T-helper 1 cell (primary cell): Measurements from ENCODE around the gene TRIM2.
A peak's percentile ranks its signal among the peaks of the same experiment; 100 is the strongest.
"Not testable (repeated sequence)": the region's sequence is repeated elsewhere in the genome, so short reads cannot be mapped to it uniquely, and the experiment has no call there.

Experiments used
- DNase-seq, 5 donors: peaks; one replicate each; pipeline ENCODE4 v3.0.0-alpha.2; 2012 to 2020

The TRIM2 gene

GRCh38 chr4:153189016-153189801, 15.0 kb upstream of the TRIM2 start:
- DNase-seq = no peak

GRCh38 chr4:153191795-153192363, 12.4 kb upstream of the TRIM2 start:
- DNase-seq = no peak

- no peak for DNase-seq
Measured at GRCh38 chr4:153197301-153197700, 6.9 kb upstream of the TRIM2 start.

GRCh38 chr4:153198719-153199118, 5.5 kb upstream of the TRIM2 start:
- DNase-seq = no peak

- not testable (repeated sequence) for DNase-seq
Measured at GRCh38 chr4:153203746-153204145, 497 bp upstream of the TRIM2 start.

- peak; percentile 7 to 31 (median 28) for DNase-seq
Measured at GRCh38 chr4:153204728-153205648, 745 bp downstream of the TRIM2 start.

GRCh38 chr4:153205757-153206156, 1.5 kb downstream of the TRIM2 start:
- no peak for DNase-seq

- DNase-seq = no peak
Measured at GRCh38 chr4:153206534-153206933, 2.3 kb downstream of the TRIM2 start.

- no peak for DNase-seq
Measured at GRCh38 chr4:153207027-153207426, 2.8 kb downstream of the TRIM2 start.

- DNase-seq = no peak
Measured at GRCh38 chr4:153207567-153207966, 3.3 kb downstream of the TRIM2 start.

- DNase-seq = no peak
Measured at GRCh38 chr4:153209410-153209809, 5.2 kb downstream of the TRIM2 start.

GRCh38 chr4:153210727-153211126, 6.5 kb downstream of the TRIM2 start:
- no peak for DNase-seq

- DNase-seq = no peak
Measured at GRCh38 chr4:153211986-153212728, 7.9 kb downstream of the TRIM2 start.

- DNase-seq = no peak
Measured at GRCh38 chr4:153212736-153213135, 8.5 kb downstream of the TRIM2 start.

GRCh38 chr4:153215921-153216320, 11.7 kb downstream of the TRIM2 start:
- no peak for DNase-seq

GRCh38 chr4:153216546-153216945, 12.3 kb downstream of the TRIM2 start:
- no peak for DNase-seq

- no peak for DNase-seq
Measured at GRCh38 chr4:153217440-153217839, 13.2 kb downstream of the TRIM2 start.

- DNase-seq = no peak
Measured at GRCh38 chr4:153218961-153219360, 14.7 kb downstream of the TRIM2 start.

- DNase-seq = no peak
Measured at GRCh38 chr4:153220682-153221395, 16.6 kb downstream of the TRIM2 start.

GRCh38 chr4:153221783-153222706, 17.8 kb downstream of the TRIM2 start:
- peak in 3 of 5 donors; percentile 3 to 28 (median 10) for DNase-seq
